ENCODE data around the gene TMEM255B.
"Not testable (repeated sequence)": the region's sequence is repeated elsewhere in the genome, so short reads cannot be mapped to it uniquely, and the experiment has no call there.

TMEM255B gene

GRCh38 chr13:113822266-113822665 is 63.2 kb downstream of the TMEM255B start:
- no peak for TF ChIP-seq CTCF (IDR thresholded peaks at IDR 0.05; ENCODE audit: borderline replicate concordance, insufficient read depth, low read depth, low read length)
- H3K4me3 ChIP-seq (ENCODE audit: low read depth, low read length): no peak overlapping the region

GRCh38 chr13:113822956-113823744 is 64.1 kb downstream of the TMEM255B start:
- TF ChIP-seq CTCF (IDR thresholded peaks at IDR 0.05; ENCODE audit: borderline replicate concordance, insufficient read depth, low read depth, low read length): no peak
- H3K4me3 ChIP-seq (ENCODE audit: low read depth, low read length): no peak overlapping the region

- no peak overlapping the region for H3K4me3 ChIP-seq (ENCODE audit: low read depth, low read length)
- TF ChIP-seq CTCF (IDR thresholded peaks at IDR 0.05; ENCODE audit: borderline replicate concordance, insufficient read depth, low read depth, low read length): no peak
Observed at GRCh38 chr13:113823771-113824170, 64.7 kb downstream of the TMEM255B start.

- TF ChIP-seq CTCF (IDR thresholded peaks at IDR 0.05; ENCODE audit: borderline replicate concordance, insufficient read depth, low read depth, low read length): no peak
Observed at GRCh38 chr13:113825841-113826240, 66.8 kb downstream of the TMEM255B start.

GRCh38 chr13:113826446-113826845 is 67.4 kb downstream of the TMEM255B start:
- H3K4me3 ChIP-seq (ENCODE audit: low read depth, low read length): not testable (repeated sequence)

More at GRCh38 chr13:113825841-113826240, 66.8 kb downstream of the TMEM255B start:
- H3K4me3 ChIP-seq (ENCODE audit: low read depth, low read length): no peak overlapping the region

- no peak for TF ChIP-seq CTCF (IDR thresholded peaks at IDR 0.05; ENCODE audit: borderline replicate concordance, insufficient read depth, low read depth, low read length)
- no peak overlapping the region for H3K4me3 ChIP-seq (ENCODE audit: low read depth, low read length)
Observed at GRCh38 chr13:113827021-113827420, 68.0 kb downstream of the TMEM255B start.

- H3K4me3 ChIP-seq (ENCODE audit: low read depth, low read length): no peak overlapping the region
- TF ChIP-seq CTCF (IDR thresholded peaks at IDR 0.05; ENCODE audit: borderline replicate concordance, insufficient read depth, low read depth, low read length): no peak
Observed at GRCh38 chr13:113828282-113828825, 69.3 kb downstream of the TMEM255B start.

- not testable (repeated sequence) for H3K4me3 ChIP-seq (ENCODE audit: low read depth, low read length)
Observed at GRCh38 chr13:113830426-113830950, 71.5 kb downstream of the TMEM255B start.
